ENCODE data around the gene ABCB8. TPM values are rescaled to one million over a fixed set of nuclear protein-coding genes. Genes with fewer than 3 reads are reported as not detected.

The ABCB8 gene
- total and polyA plus RNA-seq, 9 of the 15 experiments (the other 6 are each of a cell fraction or from before 2014, with no cell fraction given) = 7.6 to 106 (median 36.3) TPM

- H3K9ac ChIP-seq (ENCODE audit: insufficient read depth in 1 of 2, low read depth in 2 of 2, low read length in 2 of 2) = no peak overlapping the region
- no peak overlapping the region for H2AFZ ChIP-seq (ENCODE audit: low read depth, low read length)
- ATAC-seq (no peak), FAIRE-seq (no peak), DNase-seq (ENCODE audit: extremely low read depth in 1 of 4, low spot score in 3 of 4) (no peak)
- H3K27ac ChIP-seq (ENCODE audit: extremely low read depth, low read depth, low read length) = no peak overlapping the region
- no peaks in the 10 kb centered on the region for H4K20me1 ChIP-seq (replicated peaks; ENCODE audit: control insufficient read depth, insufficient read depth, low read length)
- no peaks in the 10 kb centered on the region for H3K9me1 ChIP-seq (ENCODE audit: control insufficient read depth, insufficient read depth, low read length)
- in situ Hi-C loops (cut with MboI) = no loop called here
- whole genome bisulfite sequencing (ENCODE audit: insufficient coverage, low coverage, missing lambda C conversion rate) = 96% methylated on average over 19 of the region's 20 CpGs
- BruUV-seq (replicated peaks) = no TSS peak
- no peaks in the 10 kb centered on the region for H3K79me2 ChIP-seq (ENCODE audit: control insufficient read depth, insufficient read depth, low read length)
- no peaks in the 10 kb centered on the region for H3K9me3 ChIP-seq (replicated peaks; ENCODE audit: control insufficient read depth, insufficient read depth, low read depth, low read length)
- no peak overlapping the region for H3K4me3 ChIP-seq
- POLR2A ChIA-PET = interaction anchor here (0.5 to 14.3 kb wide), 7 partner anchors 10 to 89 kb away, joined by 3 to 146 read pairs (median 4); partner anchors contain the start of genes ABCB8 and FASTK
- CTCF ChIA-PET (ENCODE audit: low intra/inter-chr PET ratio) = interaction anchor here (1.6 kb wide), 1 partner anchor 11 kb away, joined by 5 read pairs; no protein-coding TSS in a partner anchor
- H3K4me2 ChIP-seq (ENCODE audit: insufficient read depth, low read length) = no peak overlapping the region
- intact Hi-C loops (cut with micrococcal nuclease) = loop anchor here (10.0 kb wide), 1 partner anchor 156 kb away; no protein-coding TSS in a partner anchor
- peaks cover 21 to 70% of the 10 kb centered on the region in 2 experiments; a peak in 4 of 5 replicates for H3K4me1 ChIP-seq (replicated peaks in 1 of 2; ENCODE audit: control insufficient read depth in 2 of 2, insufficient read depth in 2 of 2, low read length in 2 of 2)
- peaks cover 17% of the 10 kb centered on the region; the same call in 2 of the 3 replicates for H3K36me3 ChIP-seq (ENCODE audit: control insufficient read depth, insufficient read depth, low read length)
- no peaks in the 10 kb centered on the region; a peak in 1 of 5 replicates for H3K27me3 ChIP-seq (ENCODE audit: control insufficient read depth in 2 of 2, insufficient read depth in 2 of 2, low read length in 2 of 2)
- TF ChIP-seq ZBTB33 (CRISPR knock-in tag; IDR thresholded peaks at IDR 0.05) (peak; percentile 92), TBL1XR1 (IDR thresholded peaks at IDR 0.05; ENCODE audit: low read length in 2 of 2) (no peak), CCNT2 (IDR thresholded peaks at IDR 0.05; ENCODE audit: borderline replicate concordance, extremely low read depth, insufficient read length, low read depth, low read length) (no peak), ZNF75A (CRISPR knock-in tag; IDR thresholded peaks at IDR 0.05) (no peak), RNF219 (CRISPR knock-in tag; IDR thresholded peaks at IDR 0.05) (no peak), ARID4B (CRISPR knock-in tag; IDR thresholded peaks at IDR 0.05) (peak; percentile 56; the same call in 1 of the 2 replicates), FOXO4 (CRISPR knock-in tag; IDR thresholded peaks at IDR 0.05) (no peak), FOSL1 (tag; conservative IDR thresholded peaks at IDR 0.05) (no peak), ESRRA (IDR thresholded peaks at IDR 0.05; ENCODE audit: borderline replicate concordance, low read depth) (no peak), FIP1L1 (IDR thresholded peaks at IDR 0.05; ENCODE audit: low read depth, low read length, poor library complexity, severe bottlenecking) (peak; percentile 1), FOXJ2 (tag; IDR thresholded peaks at IDR 0.05) (no peak)
Measured at GRCh38 chr7:151019130-151019447, 9.2 kb upstream of the ABCB8 start.

All from K562 (cell line).